HG02938 (cell line): ENCODE results near the gene PPP2R2C.

Experiments
- ATAC-seq: cut with Tn5 transposase; IDR thresholded peaks from one replicate; pipeline ENCODE4 v1.9.1; 2021; ENCODE audit warnings: mild to moderate bottlenecking, moderate library complexity; ENCODE audit not compliant: unreplicated experiment

The PPP2R2C gene

DNA sequence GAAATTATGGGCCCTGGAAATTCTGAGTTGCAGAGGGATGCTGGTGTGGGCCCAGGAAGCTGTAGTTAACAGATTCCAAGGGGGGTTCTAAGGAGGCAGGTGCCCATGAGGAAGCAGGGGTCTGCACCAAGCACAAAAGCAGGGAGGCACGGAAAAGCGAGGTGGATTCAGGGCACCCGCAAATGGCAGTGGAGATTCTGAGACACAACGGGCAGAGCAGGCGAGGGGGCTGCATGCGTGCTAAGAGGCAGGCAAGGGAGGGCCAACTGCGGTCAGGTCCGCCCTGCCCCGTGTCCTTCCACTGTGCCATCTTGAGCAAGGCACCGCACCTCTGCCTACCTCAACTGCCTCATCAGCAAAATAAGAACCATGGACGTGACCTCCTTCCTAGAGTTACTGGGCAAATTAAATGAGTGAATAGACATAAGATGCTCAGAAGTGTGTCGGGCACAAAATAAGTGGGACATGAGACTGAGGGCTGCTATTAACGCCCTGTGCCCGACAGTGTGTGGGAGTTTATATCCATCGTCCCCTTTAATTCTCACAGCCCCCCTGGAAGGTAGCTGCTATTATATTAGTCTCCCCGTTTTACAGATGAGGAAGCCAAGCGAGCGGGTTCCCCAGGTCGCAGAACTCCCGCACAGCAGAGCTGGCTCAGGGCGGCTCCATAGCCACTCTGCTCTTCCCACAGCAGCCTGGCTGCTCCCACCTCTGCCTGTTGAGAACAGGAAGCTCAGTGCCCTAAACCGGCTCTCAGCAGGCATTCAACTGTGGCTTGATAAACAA, 67.6 kb downstream of the PPP2R2C start:
- no peak for ATAC-seq

DNA sequence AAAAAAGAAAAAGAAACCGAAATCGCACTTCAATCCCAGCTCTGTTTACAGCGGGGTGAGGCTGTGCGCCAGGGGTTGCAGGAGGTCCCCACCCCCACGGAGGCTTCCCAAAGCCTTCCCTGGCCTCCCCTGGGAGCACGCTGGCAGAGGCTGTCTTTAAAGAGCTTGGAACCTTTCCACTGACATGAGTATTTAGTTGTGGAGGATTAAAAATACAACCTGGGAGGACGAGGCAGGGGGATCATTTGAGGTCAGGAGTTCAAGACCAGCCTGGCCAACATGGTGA, 69.1 kb downstream of the PPP2R2C start:
- ATAC-seq = no peak

DNA sequence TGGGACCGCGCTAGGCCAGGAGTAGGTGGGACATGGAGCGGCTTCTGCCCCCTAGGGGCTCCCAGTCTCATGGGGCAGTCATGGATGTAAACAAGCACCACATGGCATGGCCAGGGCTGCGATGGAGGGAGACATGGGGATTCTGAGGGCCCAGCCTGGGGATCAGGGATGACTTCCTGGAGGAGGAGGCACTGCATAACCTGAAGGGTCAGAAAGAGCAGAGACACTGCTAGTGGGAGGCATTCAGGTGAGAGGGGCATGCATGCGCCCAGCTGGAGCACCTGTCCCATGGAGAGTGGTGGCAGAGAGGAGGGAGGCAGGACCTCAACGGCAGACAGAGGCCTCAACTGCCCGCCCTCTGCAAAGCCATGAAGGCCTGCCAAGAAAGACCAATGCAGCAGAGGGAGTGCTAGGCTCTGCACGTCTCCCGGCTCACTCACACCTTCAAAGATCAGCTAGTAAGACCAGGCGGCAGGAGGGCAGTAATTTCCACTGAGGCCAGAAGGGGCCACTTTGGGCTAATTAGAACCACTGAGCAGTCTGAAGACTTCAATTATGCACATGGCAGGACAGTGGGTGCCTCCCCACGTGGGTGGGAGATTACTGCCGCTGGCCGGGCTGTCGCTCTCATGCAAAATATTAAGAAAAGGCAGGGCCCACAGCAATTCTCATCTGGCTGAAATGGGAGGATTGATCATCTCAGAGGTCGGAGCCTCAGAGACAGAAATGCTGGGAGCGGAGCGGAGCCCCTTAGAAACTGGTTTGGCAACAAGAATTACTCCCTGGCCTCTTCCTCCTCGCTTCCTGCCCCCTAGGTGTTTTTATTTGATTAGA, 69.6 kb downstream of the PPP2R2C start:
- ATAC-seq = no peak

DNA sequence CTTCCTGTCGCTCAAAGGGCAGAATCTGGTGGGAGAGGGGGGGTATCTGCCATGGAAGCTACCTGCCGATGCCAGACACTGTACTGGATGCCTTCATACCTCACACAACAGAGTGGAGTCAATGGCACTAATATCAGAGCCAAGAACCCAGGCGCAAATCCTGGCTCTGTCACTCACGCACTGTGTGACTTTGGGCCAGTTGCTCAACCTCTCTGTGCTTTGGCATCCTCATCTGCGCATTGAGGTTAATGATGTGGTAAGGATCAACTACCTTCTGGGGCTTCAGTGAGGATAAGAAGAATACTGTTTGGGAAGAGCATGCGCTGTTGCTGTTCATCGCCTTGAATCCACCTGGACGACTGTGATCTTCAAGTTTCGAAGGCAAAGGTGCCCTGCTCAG, 70.6 kb downstream of the PPP2R2C start:
- no peak for ATAC-seq

DNA sequence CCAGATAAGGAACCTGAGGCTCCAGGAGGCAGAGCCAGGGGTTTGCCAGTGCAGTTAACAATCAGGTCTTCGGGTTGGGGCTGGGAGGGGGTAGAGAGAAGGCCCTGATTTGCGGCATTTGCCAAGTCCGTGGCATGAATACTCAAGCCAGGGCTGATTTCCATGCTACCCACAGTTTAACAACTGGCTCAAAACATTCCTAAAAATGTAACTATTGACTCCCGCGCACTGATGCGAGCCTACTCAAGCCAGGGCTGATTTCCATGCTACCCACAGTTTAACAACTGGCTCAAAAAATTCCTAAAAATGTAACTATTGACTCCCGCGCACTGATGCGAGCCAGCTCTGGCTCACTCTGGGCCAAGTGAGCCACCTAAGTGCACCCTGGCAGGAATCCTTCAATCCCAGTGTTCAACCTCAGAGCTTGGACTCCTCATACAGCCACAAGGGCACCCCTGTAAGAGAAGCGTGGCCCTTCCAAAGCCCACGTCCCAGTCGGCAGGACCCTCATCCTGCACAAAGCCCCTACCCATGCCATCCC, 75.6 kb downstream of the PPP2R2C start:
- ATAC-seq = no peak

DNA sequence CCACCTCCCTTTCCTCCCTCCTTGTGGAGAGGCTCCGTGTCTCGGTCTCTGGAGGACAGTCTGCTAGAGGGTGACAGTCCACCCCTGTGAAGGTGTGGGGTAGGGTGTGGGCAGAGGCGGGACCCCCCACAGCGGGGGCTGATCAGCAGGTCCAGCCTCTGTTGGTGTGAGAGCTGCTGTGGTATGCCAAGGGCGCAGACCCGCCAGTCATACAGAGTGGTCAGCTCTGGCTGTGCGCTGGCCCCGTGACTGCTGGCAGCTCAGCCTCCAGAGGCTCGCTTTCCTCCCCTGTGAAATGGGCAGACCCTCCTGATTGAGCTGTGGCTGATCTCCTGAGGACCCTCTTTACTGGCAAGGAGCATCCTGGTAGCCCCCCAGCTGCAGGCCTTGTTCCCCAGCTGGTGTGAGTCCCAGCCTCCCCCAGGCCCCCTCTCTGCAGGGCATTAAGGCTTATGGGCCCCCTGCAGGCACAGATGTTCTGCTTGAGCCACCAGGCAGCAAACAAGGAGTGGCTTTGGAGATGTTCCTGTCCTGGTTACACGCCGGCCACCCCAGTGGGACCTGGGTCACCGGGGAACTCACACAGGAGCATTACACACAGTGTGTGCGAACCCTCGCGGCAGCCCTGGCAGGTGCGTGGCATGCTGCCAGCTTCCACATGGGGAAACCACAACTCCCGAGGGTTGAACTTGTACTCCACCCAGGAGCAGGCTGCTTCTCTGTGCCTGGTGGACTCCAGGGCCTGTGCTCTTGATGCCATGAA, 76.8 kb downstream of the PPP2R2C start:
- ATAC-seq = no peak

DNA sequence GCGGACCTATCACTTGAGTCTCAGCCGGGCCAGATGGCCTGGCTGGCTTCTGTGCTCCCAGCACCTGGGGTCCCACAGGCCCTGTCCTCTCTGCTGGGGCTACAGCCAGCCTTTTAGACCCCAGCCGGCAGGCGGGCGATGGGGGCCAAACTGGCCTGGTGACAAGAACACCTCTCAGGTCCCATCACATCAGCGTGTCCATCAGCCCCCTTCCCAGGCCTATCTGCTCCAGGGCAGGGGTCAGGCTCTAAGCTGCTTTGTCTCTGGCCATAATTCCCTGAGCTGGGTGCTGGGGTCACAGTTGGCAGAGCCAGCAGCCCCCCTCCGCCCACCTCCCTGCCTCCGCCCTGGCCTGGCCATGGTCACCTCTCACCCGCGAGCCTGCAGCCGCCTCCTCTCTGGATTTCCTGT, 77.7 kb downstream of the PPP2R2C start:
- ATAC-seq = no peak

DNA sequence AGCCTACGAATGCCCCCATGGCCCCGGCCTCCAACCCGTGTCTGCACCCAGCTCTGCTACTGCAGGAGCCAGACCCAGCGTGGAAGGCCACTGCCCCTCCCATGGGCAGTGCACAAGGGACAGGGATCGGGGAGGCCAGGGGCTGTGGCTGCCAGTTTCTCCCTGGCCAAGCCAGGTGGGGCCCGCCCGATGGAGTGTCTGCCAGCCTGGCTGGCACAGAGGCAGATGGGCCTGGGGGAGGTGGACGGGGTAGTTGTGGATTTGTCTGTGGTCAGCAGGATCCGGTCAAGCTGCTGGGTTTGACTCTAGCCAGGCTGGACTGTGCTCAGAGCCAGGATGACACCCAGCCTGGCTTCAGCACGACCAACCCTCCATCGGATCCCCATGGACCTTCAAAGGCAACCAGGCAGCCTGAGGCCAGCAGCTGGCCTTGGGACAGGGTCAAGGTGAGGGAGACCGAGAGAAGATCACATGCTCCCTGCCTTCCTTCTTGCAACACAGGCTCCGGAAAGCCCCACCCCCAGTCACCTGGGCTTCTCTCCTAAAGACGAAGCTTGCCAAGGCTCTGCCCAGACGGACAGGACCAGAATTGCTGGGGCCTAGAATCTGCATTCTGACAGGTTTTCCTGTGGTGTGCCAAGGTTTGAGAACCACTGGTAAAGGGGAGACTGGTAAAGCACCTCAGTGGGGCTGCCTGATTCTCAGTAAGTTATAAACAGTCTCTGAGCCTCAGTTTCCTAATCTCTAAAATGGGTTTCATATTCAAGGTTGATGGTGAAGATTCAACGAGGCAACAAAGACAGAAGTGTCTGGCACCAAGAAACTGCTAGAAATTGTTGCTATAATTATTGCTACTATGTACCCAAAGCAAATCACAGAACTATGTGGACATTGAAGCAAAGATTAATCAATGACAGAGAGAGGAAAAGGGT, 78.6 kb downstream of the PPP2R2C start:
- no peak for ATAC-seq

DNA sequence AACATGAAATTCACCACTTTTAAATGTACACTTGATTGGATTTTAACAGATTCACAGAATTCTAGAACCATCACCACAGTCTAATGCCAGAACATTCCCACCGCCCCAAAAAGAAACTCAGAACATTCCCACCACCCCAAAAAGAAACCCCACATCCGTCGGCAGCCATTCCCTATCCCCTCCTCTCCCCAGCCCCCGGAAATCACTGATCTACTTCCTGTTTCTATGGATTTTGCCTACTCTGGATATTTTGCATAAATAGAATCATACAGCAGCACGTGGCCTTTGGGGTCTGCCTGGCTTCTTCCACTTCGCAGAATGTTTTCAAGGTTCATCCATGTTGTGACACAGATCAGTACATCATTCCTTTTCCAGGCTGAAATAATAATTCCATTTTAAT, 79.3 kb downstream of the PPP2R2C start:
- ATAC-seq = no peak

DNA sequence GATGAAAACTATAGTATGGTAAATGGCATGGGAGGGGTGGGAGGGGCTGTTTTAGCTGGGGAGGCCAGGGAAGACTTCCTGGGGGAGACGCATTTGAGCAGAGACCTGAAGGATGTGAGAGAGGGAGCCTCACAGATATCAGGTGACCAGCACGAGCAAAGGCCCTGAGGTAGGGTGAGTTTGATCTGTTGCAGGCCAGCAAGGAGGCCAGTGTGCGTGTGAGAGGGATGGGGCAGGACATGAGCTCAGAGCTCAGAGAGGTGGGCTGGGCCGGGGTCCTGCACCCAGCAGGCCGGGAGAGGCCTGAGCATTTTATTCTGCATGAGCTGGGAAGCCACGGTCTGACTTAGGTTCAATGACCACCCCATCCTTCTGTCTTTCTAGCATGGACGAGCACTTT, 80.0 kb downstream of the PPP2R2C start:
- no peak for ATAC-seq

DNA sequence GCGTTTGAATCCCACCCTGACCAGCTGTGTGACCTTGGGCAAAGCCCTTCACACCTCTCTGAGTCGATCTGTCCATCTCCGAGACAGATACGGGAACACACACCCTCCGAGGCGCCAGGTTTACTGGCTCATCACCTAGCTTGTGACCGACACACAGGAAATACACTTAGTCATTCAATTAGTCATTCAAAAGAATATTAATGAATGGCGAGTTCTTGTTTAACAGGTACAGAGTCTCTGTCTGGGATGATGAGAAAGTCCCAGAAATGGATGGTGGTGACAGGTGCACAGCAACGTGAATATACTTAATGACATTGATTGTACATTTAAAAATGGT, 80.6 kb downstream of the PPP2R2C start:
- no peak for ATAC-seq

DNA sequence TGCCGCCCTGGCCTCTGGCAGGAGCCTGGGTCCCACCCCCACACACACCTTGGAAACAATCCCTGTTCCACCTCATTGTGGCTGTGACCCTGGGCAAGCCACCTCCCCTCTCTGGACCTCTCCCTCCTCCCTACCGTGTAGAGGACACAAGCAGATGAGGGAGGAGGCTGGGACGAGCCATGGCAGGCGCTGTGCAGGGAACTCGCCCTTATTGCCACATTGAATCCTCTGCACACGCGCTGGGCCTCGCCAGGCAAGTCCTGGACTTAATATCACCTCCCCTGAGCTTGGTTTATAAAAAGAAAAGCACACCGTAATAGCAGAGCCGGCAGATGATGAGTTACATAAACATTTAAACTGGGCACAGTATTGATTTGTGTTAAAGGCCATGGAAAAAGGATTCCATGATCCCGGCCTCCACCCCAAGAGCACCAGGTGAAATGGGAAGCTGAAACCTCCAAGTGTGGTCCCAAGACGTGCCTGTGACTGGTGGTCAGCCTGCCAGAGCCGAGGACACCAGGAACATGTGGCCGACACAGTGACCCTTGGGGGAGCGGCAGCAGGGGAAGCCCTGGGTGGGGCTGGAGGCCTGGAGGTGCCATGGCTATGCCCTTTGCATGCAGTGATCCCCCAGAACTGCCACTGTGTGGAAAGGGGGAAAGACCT, 81.1 kb downstream of the PPP2R2C start:
- ATAC-seq = no peak

DNA sequence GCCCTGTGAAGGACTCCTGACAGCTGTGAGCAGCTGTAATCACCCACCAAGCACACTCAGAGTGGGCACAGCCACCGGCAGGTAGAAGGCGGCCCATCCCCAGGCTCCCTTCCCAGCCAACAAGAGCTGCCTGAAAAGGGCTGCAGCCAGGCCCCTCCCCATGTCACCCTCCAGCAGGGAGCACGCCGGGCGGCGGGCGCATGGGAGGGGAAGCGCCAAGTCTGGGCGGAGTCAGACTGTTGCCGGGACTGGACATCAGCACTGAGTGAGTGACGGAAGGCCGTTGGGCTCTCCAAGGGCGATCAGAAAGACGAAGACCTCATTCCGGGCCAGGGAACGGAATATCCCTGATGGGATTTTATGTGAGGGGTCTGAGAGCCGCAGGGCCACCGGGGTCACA, 82.1 kb downstream of the PPP2R2C start:
- ATAC-seq = no peak

DNA sequence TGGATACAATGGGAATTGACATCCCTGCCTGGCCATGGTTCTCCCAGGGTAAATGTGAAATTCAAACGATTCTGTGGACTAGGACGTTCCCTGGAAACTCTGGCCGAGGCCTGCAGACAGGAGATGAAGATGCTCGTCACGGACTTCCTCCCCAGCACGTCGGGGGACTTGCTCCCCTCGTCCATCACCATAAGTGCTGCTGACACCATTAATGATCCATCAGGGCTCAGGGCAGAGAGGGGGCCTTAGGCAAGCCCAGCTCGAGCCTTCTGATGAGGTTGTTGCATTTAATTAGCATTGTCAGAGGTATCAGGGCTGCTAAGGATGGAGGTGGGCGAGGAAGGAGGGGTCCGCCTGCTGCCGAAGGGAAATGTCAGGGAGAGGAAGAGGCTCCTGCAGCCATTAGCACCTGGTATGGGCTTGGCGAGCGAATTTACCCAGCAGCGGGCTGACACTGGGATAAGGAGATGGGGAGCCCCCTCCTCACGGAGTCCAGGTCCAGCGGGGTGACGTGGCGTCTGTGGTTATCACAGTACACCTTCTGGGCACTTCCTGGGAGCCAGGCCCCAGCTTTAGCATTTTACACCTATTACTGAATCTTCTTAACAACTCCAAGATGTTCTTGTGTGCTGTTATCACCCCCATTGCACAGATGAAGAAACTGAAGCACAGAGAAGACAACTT, 83.1 kb downstream of the PPP2R2C start:
- ATAC-seq = no peak

DNA sequence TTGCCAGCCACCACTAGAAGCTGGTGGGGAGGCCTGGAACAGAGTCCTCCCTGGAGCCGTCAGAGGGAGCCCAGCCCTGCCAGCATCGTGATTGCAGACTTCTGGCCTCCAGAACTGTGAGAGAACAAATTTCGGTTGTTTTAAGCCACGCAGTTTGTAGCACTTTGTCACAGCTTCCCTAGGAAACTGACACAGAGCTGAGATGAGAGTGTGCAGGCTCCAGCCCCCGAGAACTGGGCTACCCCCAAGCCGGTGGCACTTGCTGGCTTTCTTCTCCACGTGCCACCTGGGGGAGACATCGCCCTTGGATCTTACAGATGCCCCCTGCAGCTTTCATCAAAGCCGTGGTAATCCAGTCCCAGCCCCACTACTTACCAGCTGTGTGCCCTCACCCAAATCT, 83.7 kb downstream of the PPP2R2C start:
- no peak for ATAC-seq

DNA sequence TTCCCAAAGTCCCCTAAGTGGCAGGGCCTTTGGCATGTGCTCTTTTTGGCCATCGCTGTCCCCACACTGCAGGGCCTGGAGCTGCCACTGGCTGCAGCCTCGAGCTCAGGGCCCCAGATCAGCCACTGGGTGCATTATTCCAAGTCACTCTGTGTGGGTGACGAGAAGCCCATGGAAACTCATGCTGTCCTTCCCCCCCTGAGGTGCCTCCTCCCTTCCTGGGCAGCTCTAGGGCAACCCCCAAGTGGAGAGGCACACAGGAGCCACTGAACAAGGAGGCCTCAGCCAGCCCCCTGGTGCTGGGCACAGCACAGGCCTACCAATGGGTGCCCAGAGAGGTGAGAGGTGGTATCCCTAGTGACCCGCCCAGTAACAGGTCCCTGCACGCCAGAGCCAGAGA, 84.5 kb downstream of the PPP2R2C start:
- ATAC-seq = no peak

DNA sequence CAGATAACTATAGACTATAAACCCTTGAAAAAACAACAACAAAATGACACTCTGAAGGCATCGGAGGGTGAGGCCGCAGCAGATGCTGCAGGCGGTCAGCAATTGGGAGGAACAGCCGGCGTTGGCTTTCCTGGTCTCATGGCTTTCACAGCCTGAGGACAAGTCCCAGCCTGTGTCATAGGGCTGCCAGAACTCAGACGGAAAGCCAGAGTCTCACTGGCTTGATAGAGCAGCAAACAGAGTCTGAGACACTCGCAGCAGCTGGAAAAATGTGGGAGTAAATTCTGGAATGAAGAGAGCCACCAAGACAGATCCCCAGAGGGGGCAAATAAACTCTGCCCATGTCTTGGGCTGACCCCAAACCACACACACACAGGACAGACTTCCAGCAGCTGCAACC, 86.3 kb downstream of the PPP2R2C start:
- no peak for ATAC-seq

DNA sequence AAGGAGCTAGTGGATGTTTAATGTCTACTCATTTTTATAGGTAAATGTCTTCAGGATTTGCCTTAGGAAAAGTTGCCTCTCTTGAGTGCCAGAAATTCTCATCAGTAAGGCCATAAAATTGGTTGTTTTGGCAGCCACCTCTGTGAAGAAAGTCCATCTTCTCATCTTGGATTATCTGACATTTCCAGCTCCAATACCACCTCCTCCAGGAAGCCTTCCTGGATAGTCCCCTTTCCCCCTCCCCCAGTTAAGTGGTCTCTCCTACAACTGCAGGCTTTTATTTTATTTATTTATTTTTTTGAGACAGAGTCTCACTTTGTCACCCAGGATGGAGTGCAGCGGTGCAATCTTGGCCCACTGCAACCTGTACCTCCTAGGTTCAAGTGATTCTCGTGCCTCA, 87.1 kb downstream of the PPP2R2C start:
- ATAC-seq = no peak

DNA sequence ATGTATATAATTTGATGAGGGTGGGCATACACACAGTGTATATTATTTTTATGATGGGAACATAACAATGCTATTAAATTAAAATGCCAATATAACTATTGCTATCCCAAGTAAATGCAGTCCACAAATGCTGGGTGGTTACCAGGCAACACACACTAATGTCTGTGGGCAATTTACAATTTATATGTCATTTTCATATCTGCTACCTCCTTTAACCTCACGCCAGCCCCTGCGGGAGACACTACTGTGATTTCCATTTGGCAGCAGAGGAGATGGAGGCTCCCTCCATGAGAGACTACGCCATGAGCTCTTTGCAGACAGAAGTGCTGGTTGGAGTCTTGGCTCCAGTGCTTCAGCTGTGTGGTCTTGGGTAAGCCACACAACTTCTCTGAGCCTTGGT, 87.9 kb downstream of the PPP2R2C start:
- ATAC-seq = no peak

DNA sequence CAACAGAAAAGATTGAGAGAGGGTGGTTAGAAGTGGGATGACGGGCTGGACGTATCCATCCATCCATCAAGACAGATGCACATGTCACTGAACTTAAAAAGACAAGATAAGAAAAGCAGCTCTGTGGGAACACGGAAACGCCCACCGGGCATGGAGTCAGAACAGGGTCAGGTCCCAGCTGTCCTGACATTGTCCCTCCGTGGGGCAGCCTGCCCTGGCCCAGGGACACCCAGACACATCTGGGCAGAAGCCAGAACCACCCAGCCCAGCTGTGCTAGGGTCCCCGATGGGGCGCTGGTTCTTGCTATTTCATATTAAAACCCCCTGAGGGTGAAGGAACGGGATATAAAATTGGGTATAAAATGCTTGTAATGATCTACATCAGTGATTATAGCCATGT, 88.5 kb downstream of the PPP2R2C start:
- no peak for ATAC-seq
